ENCODE measurements around the gene SPIC. TPM values are rescaled to one million over a fixed set of nuclear protein-coding genes. Genes with fewer than 3 reads are reported as not detected.

SPIC gene
- total and polyA plus RNA-seq, 2 donors (not counting 1 experiment from before 2014, with no cell fraction given): not detected

DNA sequence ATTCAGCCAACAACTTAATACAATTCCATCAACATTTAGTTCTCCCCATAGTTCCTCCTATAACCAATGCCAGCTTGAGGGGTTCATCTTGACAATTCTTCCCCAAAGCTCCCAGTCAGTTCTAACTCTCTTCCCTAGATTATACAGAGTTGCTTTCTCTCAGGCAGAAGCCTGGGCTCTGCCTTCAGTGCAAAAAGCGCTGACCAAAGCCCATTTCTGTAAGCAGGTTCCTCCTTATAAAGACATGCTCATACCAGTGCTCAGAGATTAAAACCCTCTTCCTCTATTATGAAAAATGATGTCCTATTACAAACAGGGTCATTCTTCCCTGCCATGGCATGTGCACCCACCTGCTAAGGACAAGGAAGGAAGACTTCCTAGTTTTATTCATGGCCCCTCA is 16.2 kb downstream of the SPIC start:
- no peaks in the 10 kb centered on the region for H3K9me3 ChIP-seq (ENCODE audit: control insufficient read depth, insufficient read depth, low read depth, low read length)
- DNase-seq (ENCODE audit: low read depth in 2 of 2): no peak
- no peak overlapping the region for H2AFZ ChIP-seq (ENCODE audit: low read length)
- no peaks in the 10 kb centered on the region for H3K4me1 ChIP-seq (ENCODE audit: control insufficient read depth, extremely low read depth, insufficient read depth, low read length)
- H4K20me1 ChIP-seq (ENCODE audit: control insufficient read depth, extremely low read depth, insufficient read depth, low read length): no peaks in the 10 kb centered on the region
- H3K36me3 ChIP-seq (ENCODE audit: control insufficient read depth, insufficient read depth, low read length): no peaks in the 10 kb centered on the region
- H3K27ac ChIP-seq (ENCODE audit: insufficient read depth, low read length): no peak overlapping the region
- H3K27me3 ChIP-seq (ENCODE audit: control insufficient read depth, insufficient read depth, low read length): no peaks in the 10 kb centered on the region
- no peak overlapping the region for H3K9ac ChIP-seq (ENCODE audit: insufficient read depth, low read length)
- no peaks in the 10 kb centered on the region for H3K79me2 ChIP-seq (ENCODE audit: control insufficient read depth, insufficient read depth, low read length)
- H3K4me2 ChIP-seq (ENCODE audit: extremely low read depth, insufficient read depth, low read length): no peak overlapping the region
- no peak for TF ChIP-seq EZH2 (IDR thresholded peaks at IDR 0.05; ENCODE audit: low read length, missing control alignments)
- TF ChIP-seq CTCF (conservative IDR thresholded peaks at IDR 0.05 in 1 of 2, IDR thresholded peaks at IDR 0.05 in 1 of 2; ENCODE audit: low read depth in 1 of 2, low read length in 2 of 2): no peak
- H3K4me3 ChIP-seq (replicated peaks in 1 of 4; ENCODE audit: control extremely low read depth in 1 of 4, insufficient read depth in 1 of 4, low read depth in 3 of 4, low read length in 4 of 4): no peak overlapping the region

GRCh38 chr12:101493556-101493955 is 18.4 kb downstream of the SPIC start:
- Histone ChIP-seq H3K4me3 (replicated peaks in 1 of 4; ENCODE audit: control extremely low read depth in 1 of 4, insufficient read depth in 1 of 4, low read depth in 3 of 4, low read length in 4 of 4) (no peak overlapping the region), H3K36me3 (ENCODE audit: control insufficient read depth, insufficient read depth, low read length) (no peaks in the 10 kb centered on the region), H2AFZ (ENCODE audit: low read length) (no peak overlapping the region), H3K27ac (ENCODE audit: insufficient read depth, low read length) (no peak overlapping the region), H4K20me1 (ENCODE audit: control insufficient read depth, extremely low read depth, insufficient read depth, low read length) (no peaks in the 10 kb centered on the region), H3K9ac (ENCODE audit: insufficient read depth, low read length) (no peak overlapping the region), H3K27me3 (ENCODE audit: control insufficient read depth, insufficient read depth, low read length) (no peaks in the 10 kb centered on the region), H3K4me2 (ENCODE audit: extremely low read depth, insufficient read depth, low read length) (no peak overlapping the region), H3K79me2 (ENCODE audit: control insufficient read depth, insufficient read depth, low read length) (no peaks in the 10 kb centered on the region), H3K9me3 (ENCODE audit: control insufficient read depth, insufficient read depth, low read depth, low read length) (no peaks in the 10 kb centered on the region), H3K4me1 (ENCODE audit: control insufficient read depth, extremely low read depth, insufficient read depth, low read length) (no peaks in the 10 kb centered on the region)
- no peak for DNase-seq (ENCODE audit: low read depth in 2 of 2)
- TF ChIP-seq CTCF (conservative IDR thresholded peaks at IDR 0.05 in 1 of 2, IDR thresholded peaks at IDR 0.05 in 1 of 2; ENCODE audit: low read depth in 1 of 2, low read length in 2 of 2) (no peak), EZH2 (IDR thresholded peaks at IDR 0.05; ENCODE audit: low read length, missing control alignments) (no peak)

- Histone ChIP-seq H4K20me1 (ENCODE audit: control insufficient read depth, extremely low read depth, insufficient read depth, low read length) (no peaks in the 10 kb centered on the region), H3K79me2 (ENCODE audit: control insufficient read depth, insufficient read depth, low read length) (no peaks in the 10 kb centered on the region), H3K9ac (ENCODE audit: insufficient read depth, low read length) (no peak overlapping the region), H3K4me3 (replicated peaks in 1 of 4; ENCODE audit: control extremely low read depth in 1 of 4, insufficient read depth in 1 of 4, low read depth in 3 of 4, low read length in 4 of 4) (no peak overlapping the region), H3K9me3 (ENCODE audit: control insufficient read depth, insufficient read depth, low read depth, low read length) (no peaks in the 10 kb centered on the region), H2AFZ (ENCODE audit: low read length) (no peak overlapping the region), H3K4me2 (ENCODE audit: extremely low read depth, insufficient read depth, low read length) (no peak overlapping the region), H3K27me3 (ENCODE audit: control insufficient read depth, insufficient read depth, low read length) (no peaks in the 10 kb centered on the region), H3K27ac (ENCODE audit: insufficient read depth, low read length) (no peak overlapping the region), H3K4me1 (ENCODE audit: control insufficient read depth, extremely low read depth, insufficient read depth, low read length) (no peaks in the 10 kb centered on the region), H3K36me3 (ENCODE audit: control insufficient read depth, insufficient read depth, low read length) (no peaks in the 10 kb centered on the region)
- no peak for TF ChIP-seq EZH2 (IDR thresholded peaks at IDR 0.05; ENCODE audit: low read length, missing control alignments)
- no peak for TF ChIP-seq CTCF (conservative IDR thresholded peaks at IDR 0.05 in 1 of 2, IDR thresholded peaks at IDR 0.05 in 1 of 2; ENCODE audit: low read depth in 1 of 2, low read length in 2 of 2)
- peak in 1 of 2 donors; percentile 36 for DNase-seq (ENCODE audit: low read depth in 2 of 2)
These were observed 23.1 kb downstream of the SPIC start for GRCh38 chr12:101498252-101498651.

Data from fibroblast of lung (primary cell).